Thoracic aorta (tissue), 2 donors: Measurements from ENCODE around the gene BTBD3. TPM values are rescaled to one million over a fixed set of nuclear protein-coding genes. Genes with fewer than 3 reads are reported as not detected.

Source experiments
- ATAC-seq: fragments of 150-250 bp; one replicate; pipeline ENCODE4 v1.8.0; 2017; ENCODE audit warnings: low read depth; ENCODE audit not compliant: insufficient number of reproducible peaks, low FRiP score
- DNase-seq: peaks from one replicate; pipeline ENCODE4 v3.0.0-alpha.2; 2020; ENCODE audit warnings: low spot score
- H3K27ac ChIP-seq, 2 donors: fragments of 200-600 bp; sonication (generic); 1 replicate in 1 of 2; 2 replicates in 1 of 2; pipeline ENCODE4 v1.5.1; 2016; ENCODE audit warnings: mild to moderate bottlenecking in 2 of 2, moderate library complexity in 2 of 2
- H3K27me3 ChIP-seq: fragments of 200-600 bp; sonication (generic); replicated peaks from 2 replicates; pipeline ENCODE4 v1.6.0; 2016; ENCODE audit warnings: mild to moderate bottlenecking; ENCODE audit not compliant: insufficient read depth
- H3K36me3 ChIP-seq: fragments of 200-600 bp; sonication (generic); one replicate; pipeline ENCODE4 v1.5.1; 2016
- H3K4me1 ChIP-seq, 2 donors: fragments of 200-600 bp; sonication (generic); 1 replicate in 1 of 2; 2 replicates in 1 of 2; pipeline versions ENCODE4 v1.5.1 to v1.6.0; 2016; ENCODE audit warnings: low read depth in 2 of 2, mild to moderate bottlenecking in 1 of 2; ENCODE audit not compliant: control insufficient read depth in 1 of 2
- H3K4me3 ChIP-seq: fragments of 200-600 bp; sonication (generic); 2 replicates; pipeline ENCODE4 v1.5.1; 2016; ENCODE audit warnings: mild to moderate bottlenecking
- H3K9me3 ChIP-seq: fragments of 200-600 bp; sonication (generic); 2 replicates; pipeline ENCODE4 v1.5.1; 2016
- CTCF ChIP-seq: fragments of 200-600 bp; sonication (generic); IDR thresholded peaks from one replicate; pipeline ENCODE4 v1.5.1; 2019; ENCODE audit warnings: antibody characterized with exemption
- total RNA-seq, 2 donors: library from RNA; depleted of rRNA; stranded (reverse); fragments of >200 nt; gene quantifications; one replicate each; pipeline versions ENCODE4 v1.1.0 to v1.2.3, GENCODE V29; 2016

Gene BTBD3
- total RNA-seq, 2 donors from 2014 or later: 12.3 to 43.8 TPM

GRCh38 chr20:11948806-11949205, 31.1 kb downstream of the BTBD3 start:
- TF ChIP-seq CTCF: no peak
- Histone ChIP-seq H3K36me3 (no peaks in the 10 kb centered on the region), H3K4me3 (no peak overlapping the region), H3K4me1 (no peaks in the 10 kb centered on the region), H3K27me3 (no peaks in the 10 kb centered on the region), H3K9me3 (no peaks in the 10 kb centered on the region), H3K27ac (no peak overlapping the region)
- ATAC-seq (no peak), DNase-seq (no peak)

- ATAC-seq (no peak), DNase-seq (no peak)
- TF ChIP-seq CTCF: no peak
- H3K4me1 ChIP-seq: no peaks in the 10 kb centered on the region
- H3K27me3 ChIP-seq: no peaks in the 10 kb centered on the region
- no peaks in the 10 kb centered on the region for H3K36me3 ChIP-seq
- no peaks in the 10 kb centered on the region for H3K9me3 ChIP-seq
- H3K27ac ChIP-seq: no peak overlapping the region
- H3K4me3 ChIP-seq: no peak overlapping the region
Observed at GRCh38 chr20:11949711-11950110, 32.0 kb downstream of the BTBD3 start.

GRCh38 chr20:11951696-11952095, 34.0 kb downstream of the BTBD3 start:
- DNase-seq (no peak), ATAC-seq (no peak)
- Histone ChIP-seq H3K9me3 (no peaks in the 10 kb centered on the region), H3K36me3 (no peaks in the 10 kb centered on the region), H3K4me1 (no peaks in the 10 kb centered on the region), H3K4me3 (no peak overlapping the region), H3K27ac (no peak overlapping the region), H3K27me3 (no peaks in the 10 kb centered on the region)
- TF ChIP-seq CTCF: no peak

- H3K27ac ChIP-seq: no peak overlapping the region
- TF ChIP-seq CTCF: no peak
Observed at GRCh38 chr20:11952639-11953038, 34.9 kb downstream of the BTBD3 start.

GRCh38 chr20:11957911-11958310, 40.2 kb downstream of the BTBD3 start:
- no peaks in the 10 kb centered on the region for H3K9me3 ChIP-seq
- no peaks in the 10 kb centered on the region for H3K36me3 ChIP-seq
- no peak for DNase-seq
- H3K27me3 ChIP-seq: no peaks in the 10 kb centered on the region
- no peak for ATAC-seq
- H3K27ac ChIP-seq: no peak overlapping the region
- no peaks in the 10 kb centered on the region for H3K4me1 ChIP-seq
- no peak for TF ChIP-seq CTCF
- no peak overlapping the region for H3K4me3 ChIP-seq

More at GRCh38 chr20:11952639-11953038, 34.9 kb downstream of the BTBD3 start:
- Histone ChIP-seq H3K4me1 (no peaks in the 10 kb centered on the region), H3K9me3 (no peaks in the 10 kb centered on the region), H3K4me3 (no peak overlapping the region), H3K36me3 (no peaks in the 10 kb centered on the region), H3K27me3 (no peaks in the 10 kb centered on the region)
- DNase-seq (no peak), ATAC-seq (no peak)
